ENCODE data around the gene PTPRT. TPM values are rescaled to one million over a fixed set of nuclear protein-coding genes. Genes with fewer than 3 reads are reported as not detected.

The PTPRT gene
- total RNA-seq, 1 experiment from 2014 or later = 0.13 TPM

DNA sequence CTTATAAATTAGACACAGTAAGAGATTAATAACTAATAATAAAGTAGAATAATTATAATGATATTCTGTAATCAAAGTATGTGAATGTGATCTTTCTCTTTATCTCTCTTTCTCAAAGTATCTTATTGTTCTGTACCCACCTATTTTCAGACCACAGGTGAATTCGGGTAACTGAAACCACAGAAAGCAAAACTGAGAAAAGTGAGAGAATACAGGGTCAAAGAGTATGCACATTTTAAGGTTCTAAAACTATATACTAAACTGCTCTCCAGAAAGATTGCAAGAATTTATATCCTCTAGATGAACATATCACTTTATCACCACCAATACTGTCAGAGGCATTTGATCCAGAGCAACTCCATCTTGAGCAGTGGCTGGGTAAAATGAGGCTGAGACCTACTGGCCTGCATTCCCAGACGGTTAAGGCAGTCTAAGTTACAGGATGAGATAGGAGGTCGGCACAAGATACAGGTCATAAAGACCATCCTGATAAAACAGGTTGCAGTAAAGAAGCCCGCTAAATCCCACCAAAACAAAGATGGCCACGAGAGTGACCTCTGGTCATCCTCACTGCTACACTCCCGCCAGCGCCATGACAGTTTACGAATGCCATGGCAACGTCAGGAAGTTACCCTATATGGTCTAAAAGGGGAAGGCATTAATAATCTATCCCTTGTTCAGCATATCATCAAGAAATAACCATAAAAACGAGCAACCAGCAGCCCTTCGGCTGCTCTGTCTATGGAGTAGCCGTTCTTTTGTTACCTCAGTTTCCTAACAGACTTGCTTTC is 211.3 kb downstream of the PTPRT start:
- Histone ChIP-seq H3K23me2 (ENCODE audit: insufficient read length, low read depth, low read length, poor library complexity, severe bottlenecking) (no peaks in the 10 kb centered on the region), H4K20me1 (ENCODE audit: control insufficient read depth, insufficient read depth, insufficient read length) (no peaks in the 10 kb centered on the region), H4K8ac (replicated peaks; ENCODE audit: insufficient read length, low read depth, low read length) (no peak overlapping the region), H3K18ac (ENCODE audit: insufficient read length, low read depth, low read length) (no peak overlapping the region), H4K5ac (ENCODE audit: insufficient read length, low read depth, low read length) (no peak overlapping the region), H3K56ac (ENCODE audit: insufficient read length, low read depth, low read length) (no peak overlapping the region), H4K91ac (ENCODE audit: insufficient read length, low read depth, low read length) (no peak overlapping the region), H2AK5ac (ENCODE audit: insufficient read length, low read length) (no peak overlapping the region), H3K9ac (ENCODE audit: extremely low read depth, insufficient read length, low read length) (no peak overlapping the region), H3K4me1 (ENCODE audit: insufficient read depth, low read length) (peaks cover 8% of the 10 kb centered on the region; the same call in 1 of the 2 replicates), H2BK12ac (ENCODE audit: insufficient read length, low read depth, low read length) (no peak overlapping the region), H3K27ac (ENCODE audit: insufficient read length, low read depth, low read length) (no peak overlapping the region), H3K27me3 (ENCODE audit: insufficient read depth, low read length) (no peaks in the 10 kb centered on the region), H3K79me2 (ENCODE audit: insufficient read depth, low read length) (no peaks in the 10 kb centered on the region), H3K23ac (ENCODE audit: insufficient read length, low read depth, low read length) (no peak overlapping the region), H2BK20ac (ENCODE audit: low read depth, low read length, poor library complexity, severe bottlenecking) (no peak overlapping the region), H3K14ac (ENCODE audit: insufficient read depth, low read length) (no peak overlapping the region), H2BK15ac (ENCODE audit: low read depth, low read length) (no peak overlapping the region), H2BK5ac (ENCODE audit: insufficient read length, low read length) (no peak overlapping the region), H2AFZ (ENCODE audit: low read length) (no peak overlapping the region), H3K9me3 (ENCODE audit: control insufficient read depth, low read depth, low read length) (no peaks in the 10 kb centered on the region), H2BK120ac (ENCODE audit: low read depth, low read length, poor library complexity, severe bottlenecking) (no peak overlapping the region), H3T11ph (ENCODE audit: low read length) (no peak overlapping the region), H3K79me1 (ENCODE audit: insufficient read depth, low read depth, low read length, poor library complexity, severe bottlenecking) (no peaks in the 10 kb centered on the region), H3K4me2 (ENCODE audit: insufficient read depth, insufficient read length, low read length) (no peak overlapping the region), H3K4ac (ENCODE audit: low read depth, low read length) (no peak overlapping the region)
- peaks cover 16% of the 10 kb centered on the region for H3K27me3 Mint-ChIP-seq (ENCODE audit: low read depth)
- no CpG with 5 or more reads among the region's 12 CpGs for WGBS (ENCODE audit: extremely low coverage, insufficient read length, low lambda C conversion rate)
- DNase-seq = no peak
- H3K9me3 Mint-ChIP-seq = peaks cover 0 to 1% of the 10 kb centered on the region in 2 experiments; a peak in 2 of 5 replicates
- peaks cover 43% of the 10 kb centered on the region in 2 experiments for H3K4me1 Mint-ChIP-seq
- no peak overlapping the region for H3K4me3 Mint-ChIP-seq
- TF ChIP-seq, protein P1, sequence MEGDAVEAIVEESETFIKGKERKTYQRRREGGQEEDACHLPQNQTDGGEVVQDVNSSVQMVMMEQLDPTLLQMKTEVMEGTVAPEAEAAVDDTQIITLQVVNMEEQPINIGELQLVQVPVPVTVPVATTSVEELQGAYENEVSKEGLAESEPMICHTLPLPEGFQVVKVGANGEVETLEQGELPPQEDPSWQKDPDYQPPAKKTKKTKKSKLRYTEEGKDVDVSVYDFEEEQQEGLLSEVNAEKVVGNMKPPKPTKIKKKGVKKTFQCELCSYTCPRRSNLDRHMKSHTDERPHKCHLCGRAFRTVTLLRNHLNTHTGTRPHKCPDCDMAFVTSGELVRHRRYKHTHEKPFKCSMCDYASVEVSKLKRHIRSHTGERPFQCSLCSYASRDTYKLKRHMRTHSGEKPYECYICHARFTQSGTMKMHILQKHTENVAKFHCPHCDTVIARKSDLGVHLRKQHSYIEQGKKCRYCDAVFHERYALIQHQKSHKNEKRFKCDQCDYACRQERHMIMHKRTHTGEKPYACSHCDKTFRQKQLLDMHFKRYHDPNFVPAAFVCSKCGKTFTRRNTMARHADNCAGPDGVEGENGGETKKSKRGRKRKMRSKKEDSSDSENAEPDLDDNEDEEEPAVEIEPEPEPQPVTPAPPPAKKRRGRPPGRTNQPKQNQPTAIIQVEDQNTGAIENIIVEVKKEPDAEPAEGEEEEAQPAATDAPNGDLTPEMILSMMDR (conservative IDR thresholded peaks at IDR 0.05) = no peak
- no peak overlapping the region for H3K27ac Mint-ChIP-seq
- H3K36me3 Mint-ChIP-seq (ENCODE audit: insufficient read depth in 1 of 3, low read depth in 3 of 3) = peaks cover 0 to 6% (median 5%) of the 10 kb centered on the region in 3 experiments; a peak in 4 of 7 replicates
